Measurements from ENCODE around the gene C3orf33.

DNA sequence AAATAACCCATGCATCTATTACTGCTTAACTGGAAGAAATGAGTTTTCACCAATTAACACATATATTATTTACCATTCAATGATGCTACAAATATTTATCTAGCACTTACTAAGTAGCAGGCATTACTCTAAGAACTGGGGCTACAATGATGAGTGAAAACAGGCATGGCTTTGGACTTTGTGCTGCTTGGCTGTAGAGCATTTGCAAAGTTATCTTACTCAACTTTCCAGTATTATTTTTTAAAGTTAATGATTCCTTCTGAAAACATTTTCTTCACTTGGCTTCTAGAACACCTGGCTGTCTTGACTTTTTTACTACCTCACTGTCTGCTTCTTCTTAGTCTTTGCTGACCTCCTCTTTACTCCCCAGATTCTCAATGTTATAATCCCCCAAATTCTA, 1.8 kb downstream of the C3orf33 start:
- TF ChIP-seq, protein P1, sequence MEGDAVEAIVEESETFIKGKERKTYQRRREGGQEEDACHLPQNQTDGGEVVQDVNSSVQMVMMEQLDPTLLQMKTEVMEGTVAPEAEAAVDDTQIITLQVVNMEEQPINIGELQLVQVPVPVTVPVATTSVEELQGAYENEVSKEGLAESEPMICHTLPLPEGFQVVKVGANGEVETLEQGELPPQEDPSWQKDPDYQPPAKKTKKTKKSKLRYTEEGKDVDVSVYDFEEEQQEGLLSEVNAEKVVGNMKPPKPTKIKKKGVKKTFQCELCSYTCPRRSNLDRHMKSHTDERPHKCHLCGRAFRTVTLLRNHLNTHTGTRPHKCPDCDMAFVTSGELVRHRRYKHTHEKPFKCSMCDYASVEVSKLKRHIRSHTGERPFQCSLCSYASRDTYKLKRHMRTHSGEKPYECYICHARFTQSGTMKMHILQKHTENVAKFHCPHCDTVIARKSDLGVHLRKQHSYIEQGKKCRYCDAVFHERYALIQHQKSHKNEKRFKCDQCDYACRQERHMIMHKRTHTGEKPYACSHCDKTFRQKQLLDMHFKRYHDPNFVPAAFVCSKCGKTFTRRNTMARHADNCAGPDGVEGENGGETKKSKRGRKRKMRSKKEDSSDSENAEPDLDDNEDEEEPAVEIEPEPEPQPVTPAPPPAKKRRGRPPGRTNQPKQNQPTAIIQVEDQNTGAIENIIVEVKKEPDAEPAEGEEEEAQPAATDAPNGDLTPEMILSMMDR (IDR thresholded peaks at IDR 0.05): no peak
- TF ChIP-seq POLR2A (IDR thresholded peaks at IDR 0.05): no peak

Measured in heart left ventricle (tissue), 13 donors.